Esophagus squamous epithelium (tissue), 4 donors: ENCODE measurements around the gene PCDHB16.
"Not testable (repeated sequence)": the region's sequence is repeated elsewhere in the genome, so short reads cannot be mapped to it uniquely, and the experiment has no call there.

ENCODE experiments used
- POLR2A ChIP-seq, 4 donors: fragments of 450-650 bp; IDR thresholded peaks; one replicate each; pipeline ENCODE4 v1.6.1; 2017; ENCODE audit warnings: antibody characterized with exemption in 4 of 4, mild to moderate bottlenecking in 4 of 4, moderate library complexity in 3 of 4
- TF ChIP-seq, protein P1 (sequence below), 6 experiments: fragments of 450-650 bp in 4 of 6; fragments of 200-600 bp in 2 of 6; sonication (generic) in 2 of 6; IDR thresholded peaks; one replicate each; pipeline ENCODE4 v1.5.1; 2016 to 2019; ENCODE audit warnings: antibody characterized with exemption in 6 of 6, mild to moderate bottlenecking in 4 of 6, moderate library complexity in 4 of 6

DNA sequence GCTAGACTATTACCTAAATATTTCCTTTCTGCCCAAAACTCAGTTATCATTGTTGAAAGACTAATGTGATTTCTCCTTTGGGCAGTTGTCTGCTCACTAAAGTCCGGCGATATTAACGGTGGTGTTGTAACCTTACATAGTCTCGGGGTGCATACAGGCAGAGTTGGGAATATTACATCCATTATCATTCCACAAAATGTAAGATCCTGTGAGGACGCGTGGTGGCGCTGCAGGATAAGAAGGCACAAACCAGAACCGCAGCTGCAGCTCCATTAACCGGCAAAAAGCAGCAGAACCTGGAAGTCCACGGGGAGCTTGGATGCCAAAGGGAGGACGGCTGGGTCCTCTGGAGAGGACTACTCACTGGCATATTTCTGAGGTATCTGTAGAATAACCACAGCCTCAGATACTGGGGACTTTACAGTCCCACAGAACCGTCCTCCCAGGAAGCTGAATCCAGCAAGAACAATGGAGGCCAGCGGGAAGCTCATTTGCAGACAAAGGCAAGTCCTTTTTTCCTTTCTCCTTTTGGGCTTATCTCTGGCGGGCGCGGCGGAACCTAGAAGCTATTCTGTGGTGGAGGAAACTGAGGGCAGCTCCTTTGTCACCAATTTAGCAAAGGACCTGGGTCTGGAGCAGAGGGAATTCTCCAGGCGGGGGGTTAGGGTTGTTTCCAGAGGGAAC, 31.6 kb downstream of the PCDHB16 start, which contains the start of gene PCDHB13:
- TF ChIP-seq, protein P1, sequence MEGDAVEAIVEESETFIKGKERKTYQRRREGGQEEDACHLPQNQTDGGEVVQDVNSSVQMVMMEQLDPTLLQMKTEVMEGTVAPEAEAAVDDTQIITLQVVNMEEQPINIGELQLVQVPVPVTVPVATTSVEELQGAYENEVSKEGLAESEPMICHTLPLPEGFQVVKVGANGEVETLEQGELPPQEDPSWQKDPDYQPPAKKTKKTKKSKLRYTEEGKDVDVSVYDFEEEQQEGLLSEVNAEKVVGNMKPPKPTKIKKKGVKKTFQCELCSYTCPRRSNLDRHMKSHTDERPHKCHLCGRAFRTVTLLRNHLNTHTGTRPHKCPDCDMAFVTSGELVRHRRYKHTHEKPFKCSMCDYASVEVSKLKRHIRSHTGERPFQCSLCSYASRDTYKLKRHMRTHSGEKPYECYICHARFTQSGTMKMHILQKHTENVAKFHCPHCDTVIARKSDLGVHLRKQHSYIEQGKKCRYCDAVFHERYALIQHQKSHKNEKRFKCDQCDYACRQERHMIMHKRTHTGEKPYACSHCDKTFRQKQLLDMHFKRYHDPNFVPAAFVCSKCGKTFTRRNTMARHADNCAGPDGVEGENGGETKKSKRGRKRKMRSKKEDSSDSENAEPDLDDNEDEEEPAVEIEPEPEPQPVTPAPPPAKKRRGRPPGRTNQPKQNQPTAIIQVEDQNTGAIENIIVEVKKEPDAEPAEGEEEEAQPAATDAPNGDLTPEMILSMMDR (IDR thresholded peaks at IDR 0.05), result peak in 5 of 6 experiments; percentile 10 to 52 (median 30)
- not testable (repeated sequence) for TF ChIP-seq POLR2A (IDR thresholded peaks at IDR 0.05)
